HG03159 (cell line): ENCODE data around the gene GRIA3.

Source experiments
- ATAC-seq: cut with Tn5 transposase; IDR thresholded peaks from one replicate; pipeline ENCODE4 v1.9.1; 2021; ENCODE audit warnings: mild to moderate bottlenecking, moderate library complexity; ENCODE audit not compliant: unreplicated experiment

The GRIA3 gene

GRCh38 chrX:123190096-123190495 lies 6.0 kb downstream of the GRIA3 start:
- no peak for ATAC-seq

GRCh38 chrX:123193101-123193500 lies 9.0 kb downstream of the GRIA3 start:
- ATAC-seq = no peak

- no peak for ATAC-seq
These were observed 15.3 kb downstream of the GRIA3 start for GRCh38 chrX:123199338-123199737.

- ATAC-seq = no peak
These were observed 17.6 kb downstream of the GRIA3 start for GRCh38 chrX:123201720-123202119.

GRCh38 chrX:123202523-123202922 lies 18.4 kb downstream of the GRIA3 start:
- ATAC-seq = no peak

- ATAC-seq = no peak
These were observed 19.7 kb downstream of the GRIA3 start for GRCh38 chrX:123203772-123204171.

- ATAC-seq = no peak
These were observed 22.1 kb downstream of the GRIA3 start for GRCh38 chrX:123206176-123206575.

- no peak for ATAC-seq
These were observed 26.2 kb downstream of the GRIA3 start for GRCh38 chrX:123210252-123210651.

GRCh38 chrX:123215397-123216089 lies 31.5 kb downstream of the GRIA3 start:
- no peak for ATAC-seq

GRCh38 chrX:123217077-123217476 lies 33.0 kb downstream of the GRIA3 start:
- ATAC-seq = no peak

GRCh38 chrX:123217728-123218127 lies 33.6 kb downstream of the GRIA3 start:
- ATAC-seq = no peak

- ATAC-seq = no peak
These were observed 35.8 kb downstream of the GRIA3 start for GRCh38 chrX:123219916-123220315.

- no peak for ATAC-seq
These were observed 38.8 kb downstream of the GRIA3 start for GRCh38 chrX:123222920-123223319.

GRCh38 chrX:123223409-123223808 lies 39.3 kb downstream of the GRIA3 start:
- peak; percentile 12 for ATAC-seq

- peak; percentile 90 for ATAC-seq
These were observed 39.8 kb downstream of the GRIA3 start for GRCh38 chrX:123223859-123224258.

- no peak for ATAC-seq
These were observed 46.7 kb downstream of the GRIA3 start for GRCh38 chrX:123230798-123231197.

GRCh38 chrX:123236859-123237258 lies 52.8 kb downstream of the GRIA3 start:
- no peak for ATAC-seq

- no peak for ATAC-seq
These were observed 53.2 kb downstream of the GRIA3 start for GRCh38 chrX:123237271-123237670.

- no peak for ATAC-seq
These were observed 70.4 kb downstream of the GRIA3 start for GRCh38 chrX:123254457-123254856.

GRCh38 chrX:123256378-123256777 lies 72.3 kb downstream of the GRIA3 start:
- ATAC-seq = peak; percentile 79

- no peak for ATAC-seq
These were observed 76.9 kb downstream of the GRIA3 start for GRCh38 chrX:123260920-123261418.

- ATAC-seq = no peak
These were observed 79.2 kb downstream of the GRIA3 start for GRCh38 chrX:123263270-123263669.

- no peak for ATAC-seq
These were observed 79.7 kb downstream of the GRIA3 start for GRCh38 chrX:123263747-123264146.
